GM13977 (cell line): ENCODE data around the gene FAM83E.
"Not testable (repeated sequence)": the region's sequence is repeated elsewhere in the genome, so short reads cannot be mapped to it uniquely, and the experiment has no call there.

Experiments
- DNase-seq: peaks from one replicate; pipeline ENCODE4 v3.0.0; 2012; ENCODE audit warnings: low spot score
- CTCF ChIP-seq: IDR thresholded peaks from 2 replicates; pipeline ENCODE4 v1.5.1; 2012; ENCODE audit warnings: mild to moderate bottlenecking, control low read depth; ENCODE audit not compliant: insufficient read depth; ENCODE audit errors: extremely low read depth, missing control alignments
- in situ Hi-C: fragments of 300-500 bp; cut with MboI; formaldehyde crosslinking; loops from one replicate; pipeline ENCODE4 v1.12.0; 2022; ENCODE audit warnings: low sequenced_read_pairs, low pct_unique_long_range_greater_than_20kb, mixed read lengths, inconsistent platforms; ENCODE audit not compliant: unreplicated experiment

FAM83E gene

GRCh38 chr19:48658483-48658882 lies 43.6 kb upstream of the FAM83E start:
- TF ChIP-seq CTCF: no peak
- DNase-seq: no peak
- in situ Hi-C loops: no loop called here

GRCh38 chr19:48657828-48658227 lies 43.0 kb upstream of the FAM83E start:
- in situ Hi-C loops, DNase-seq: not testable (repeated sequence)

GRCh38 chr19:48656840-48657474 lies 42.1 kb upstream of the FAM83E start:
- no peak for TF ChIP-seq CTCF
- in situ Hi-C loops: no loop called here
- no peak for DNase-seq

- no peak for DNase-seq
- in situ Hi-C loops: no loop called here
Measured at GRCh38 chr19:48654299-48655059, 39.6 kb upstream of the FAM83E start.

GRCh38 chr19:48651683-48652048 lies 36.8 kb upstream of the FAM83E start:
- no peak for TF ChIP-seq CTCF
- in situ Hi-C loops: no loop called here
- DNase-seq: no peak

More at GRCh38 chr19:48654299-48655059, 39.6 kb upstream of the FAM83E start:
- no peak for TF ChIP-seq CTCF

GRCh38 chr19:48650974-48651682 lies 36.3 kb upstream of the FAM83E start:
- in situ Hi-C loops: no loop called here
- DNase-seq: no peak
- no peak for TF ChIP-seq CTCF

GRCh38 chr19:48648134-48648533 lies 33.3 kb upstream of the FAM83E start:
- in situ Hi-C loops: loop anchor here (25.0 kb wide), 1 partner anchor 314 kb away; the partner anchor contains the start of genes BAX and FTL
- no peak for DNase-seq
- no peak for TF ChIP-seq CTCF
